HEK293 (cell line): ENCODE results near the gene QPCTL.

Experiments used
- GFI1B ChIP-seq: fragments of 450-650 bp; formaldehyde crosslinking; IDR thresholded peaks from 2 replicates; pipeline ENCODE4 v1.5.1; 2016; ENCODE audit warnings: missing biosample characterization, missing genetic modification characterization
- KLF10 ChIP-seq: fragments of 450-650 bp; IDR thresholded peaks from 2 replicates; pipeline ENCODE4 v1.5.1; 2018; ENCODE audit warnings: missing biosample characterization, mild to moderate bottlenecking, missing genetic modification characterization
- KLF7 ChIP-seq: fragments of 450-650 bp; formaldehyde crosslinking; IDR thresholded peaks from 2 replicates; pipeline ENCODE4 v1.5.1; 2016; ENCODE audit warnings: missing biosample characterization, missing genetic modification characterization, borderline replicate concordance
- MYNN ChIP-seq: fragments of 450-650 bp; formaldehyde crosslinking; IDR thresholded peaks from 2 replicates; pipeline ENCODE4 v1.5.1; 2016; ENCODE audit warnings: missing biosample characterization, missing genetic modification characterization, borderline replicate concordance
- PRDM1 ChIP-seq: fragments of 450-650 bp; formaldehyde crosslinking; IDR thresholded peaks from 2 replicates; pipeline ENCODE4; 2016; ENCODE audit warnings: missing biosample characterization, missing genetic modification characterization
- SALL2 ChIP-seq: fragments of 450-650 bp; formaldehyde crosslinking; IDR thresholded peaks from 2 replicates; pipeline ENCODE4 v1.5.0; 2017; ENCODE audit warnings: missing biosample characterization, mild to moderate bottlenecking, missing genetic modification characterization, borderline replicate concordance
- SCRT1 ChIP-seq: fragments of 450-650 bp; formaldehyde crosslinking; IDR thresholded peaks from 2 replicates; pipeline ENCODE4 v1.5.1; 2016; ENCODE audit warnings: missing biosample characterization, missing genetic modification characterization, borderline replicate concordance
- ZBTB7A ChIP-seq: fragments of 450-650 bp; formaldehyde crosslinking; IDR thresholded peaks from 2 replicates; pipeline ENCODE4 v1.5.1; 2016; ENCODE audit warnings: low read depth, missing biosample characterization, missing genetic modification characterization
- ZBTB8A ChIP-seq: fragments of 450-650 bp; formaldehyde crosslinking; IDR thresholded peaks from 2 replicates; pipeline ENCODE4 v1.5.1; 2016; ENCODE audit warnings: missing biosample characterization, missing genetic modification characterization
- ZFP37 ChIP-seq: fragments of 450-650 bp; formaldehyde crosslinking; IDR thresholded peaks from 2 replicates; pipeline ENCODE4 v1.5.1; 2016; ENCODE audit warnings: missing biosample characterization, missing genetic modification characterization
- ZIC2 ChIP-seq: fragments of 450-650 bp; formaldehyde crosslinking; IDR thresholded peaks from 2 replicates; pipeline ENCODE4 v1.5.1; 2016; ENCODE audit warnings: missing biosample characterization, missing genetic modification characterization
- ZNF157 ChIP-seq: fragments of 450-650 bp; formaldehyde crosslinking; IDR thresholded peaks from 2 replicates; pipeline ENCODE4 v1.5.1; 2016; ENCODE audit warnings: missing biosample characterization, missing genetic modification characterization
- ZNF211 ChIP-seq: fragments of 450-650 bp; formaldehyde crosslinking; IDR thresholded peaks from 2 replicates; pipeline ENCODE4 v1.5.1; 2016; ENCODE audit warnings: low read depth, missing biosample characterization, missing genetic modification characterization
- ZNF391 ChIP-seq: fragments of 450-650 bp; formaldehyde crosslinking; IDR thresholded peaks from 2 replicates; pipeline ENCODE4 v1.5.1; 2016; ENCODE audit warnings: low read depth, missing biosample characterization, missing genetic modification characterization, borderline replicate concordance
- ZNF398 ChIP-seq: fragments of 450-650 bp; formaldehyde crosslinking; IDR thresholded peaks from 2 replicates; pipeline ENCODE4 v1.5.1; 2017; ENCODE audit warnings: missing biosample characterization, missing genetic modification characterization
- ZNF548 ChIP-seq: fragments of 450-650 bp; formaldehyde crosslinking; IDR thresholded peaks from 2 replicates; pipeline ENCODE4 v1.5.1; 2016; ENCODE audit warnings: missing biosample characterization, missing genetic modification characterization
- ZNF654 ChIP-seq: fragments of 450-650 bp; formaldehyde crosslinking; IDR thresholded peaks from 2 replicates; pipeline ENCODE4 v1.5.1; 2016; ENCODE audit warnings: low read depth, missing biosample characterization, missing genetic modification characterization
- ZNF701 ChIP-seq: fragments of 450-650 bp; formaldehyde crosslinking; IDR thresholded peaks from 2 replicates; pipeline ENCODE4 v1.5.1; 2016; ENCODE audit warnings: missing biosample characterization, missing genetic modification characterization
- ZNF768 ChIP-seq: fragments of 450-650 bp; formaldehyde crosslinking; IDR thresholded peaks from 2 replicates; pipeline ENCODE4 v1.5.1; 2018; ENCODE audit warnings: missing biosample characterization, mild to moderate bottlenecking, missing genetic modification characterization
- ZNF791 ChIP-seq: fragments of 450-650 bp; formaldehyde crosslinking; IDR thresholded peaks from 2 replicates; pipeline ENCODE4 v1.5.1; 2016; ENCODE audit warnings: missing biosample characterization, missing genetic modification characterization
- ZNF792 ChIP-seq: fragments of 450-650 bp; formaldehyde crosslinking; IDR thresholded peaks from 2 replicates; pipeline ENCODE4 v1.5.1; 2016; ENCODE audit warnings: missing biosample characterization, missing genetic modification characterization
- ZSCAN5A ChIP-seq: fragments of 450-650 bp; formaldehyde crosslinking; IDR thresholded peaks from 2 replicates; pipeline ENCODE4 v1.5.1; 2016; ENCODE audit warnings: missing biosample characterization, missing genetic modification characterization
- TF ChIP-seq, protein P1 (sequence below): fragments of 450-650 bp; formaldehyde crosslinking; IDR thresholded peaks from 2 replicates; pipeline ENCODE4 v1.5.1; 2016; ENCODE audit warnings: missing biosample characterization, missing genetic modification characterization
- TF ChIP-seq, protein P2 (sequence below): fragments of 450-650 bp; formaldehyde crosslinking; IDR thresholded peaks from 2 replicates; pipeline ENCODE4 v1.5.1; 2016; ENCODE audit warnings: missing biosample characterization, missing genetic modification characterization
- TF ChIP-seq, protein P3 (sequence below): fragments of 450-650 bp; formaldehyde crosslinking; IDR thresholded peaks from 2 replicates; pipeline ENCODE4 v1.5.1; 2017; ENCODE audit warnings: missing biosample characterization, mild to moderate bottlenecking, missing genetic modification characterization, moderate library complexity

The QPCTL gene

GRCh38 chr19:45691516-45692186 is 815 bp upstream of the QPCTL start, which contains the start of gene SNRPD2 (continued):
- no peak for TF ChIP-seq ZNF398
- TF ChIP-seq MYNN = peak; percentile 20; the same call in 1 of the 2 replicates
- TF ChIP-seq ZSCAN5A (tag by site-specific recombination) = no peak
- peak; percentile 65; the same call in 1 of the 2 replicates for TF ChIP-seq ZBTB8A (tag by site-specific recombination)
- no peak; the same call in 1 of the 2 replicates for TF ChIP-seq KLF7 (tag by site-specific recombination)
- TF ChIP-seq, protein P1, sequence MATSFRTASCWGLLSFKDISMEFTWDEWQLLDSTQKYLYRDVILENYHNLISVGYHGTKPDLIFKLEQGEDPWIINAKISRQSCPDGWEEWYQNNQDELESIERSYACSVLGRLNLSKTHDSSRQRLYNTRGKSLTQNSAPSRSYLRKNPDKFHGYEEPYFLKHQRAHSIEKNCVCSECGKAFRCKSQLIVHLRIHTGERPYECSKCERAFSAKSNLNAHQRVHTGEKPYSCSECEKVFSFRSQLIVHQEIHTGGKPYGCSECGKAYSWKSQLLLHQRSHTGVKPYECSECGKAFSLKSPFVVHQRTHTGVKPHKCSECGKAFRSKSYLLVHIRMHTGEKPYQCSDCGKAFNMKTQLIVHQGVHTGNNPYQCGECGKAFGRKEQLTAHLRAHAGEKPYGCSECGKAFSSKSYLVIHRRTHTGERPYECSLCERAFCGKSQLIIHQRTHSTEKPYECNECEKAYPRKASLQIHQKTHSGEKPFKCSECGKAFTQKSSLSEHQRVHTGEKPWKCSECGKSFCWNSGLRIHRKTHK = no peak
- TF ChIP-seq ZNF548 (tag by site-specific recombination) = no peak
- no peak for TF ChIP-seq ZIC2 (tag by site-specific recombination)
- TF ChIP-seq ZNF791 (tag by site-specific recombination) = no peak
- no peak for TF ChIP-seq ZNF211 (tag by site-specific recombination)
- TF ChIP-seq KLF10 (tag by site-specific recombination) = no peak
- 0 out of 2 replicates have a peak, but pooled peaks have one; percentile 55 for TF ChIP-seq ZNF792
- TF ChIP-seq, protein P2, sequence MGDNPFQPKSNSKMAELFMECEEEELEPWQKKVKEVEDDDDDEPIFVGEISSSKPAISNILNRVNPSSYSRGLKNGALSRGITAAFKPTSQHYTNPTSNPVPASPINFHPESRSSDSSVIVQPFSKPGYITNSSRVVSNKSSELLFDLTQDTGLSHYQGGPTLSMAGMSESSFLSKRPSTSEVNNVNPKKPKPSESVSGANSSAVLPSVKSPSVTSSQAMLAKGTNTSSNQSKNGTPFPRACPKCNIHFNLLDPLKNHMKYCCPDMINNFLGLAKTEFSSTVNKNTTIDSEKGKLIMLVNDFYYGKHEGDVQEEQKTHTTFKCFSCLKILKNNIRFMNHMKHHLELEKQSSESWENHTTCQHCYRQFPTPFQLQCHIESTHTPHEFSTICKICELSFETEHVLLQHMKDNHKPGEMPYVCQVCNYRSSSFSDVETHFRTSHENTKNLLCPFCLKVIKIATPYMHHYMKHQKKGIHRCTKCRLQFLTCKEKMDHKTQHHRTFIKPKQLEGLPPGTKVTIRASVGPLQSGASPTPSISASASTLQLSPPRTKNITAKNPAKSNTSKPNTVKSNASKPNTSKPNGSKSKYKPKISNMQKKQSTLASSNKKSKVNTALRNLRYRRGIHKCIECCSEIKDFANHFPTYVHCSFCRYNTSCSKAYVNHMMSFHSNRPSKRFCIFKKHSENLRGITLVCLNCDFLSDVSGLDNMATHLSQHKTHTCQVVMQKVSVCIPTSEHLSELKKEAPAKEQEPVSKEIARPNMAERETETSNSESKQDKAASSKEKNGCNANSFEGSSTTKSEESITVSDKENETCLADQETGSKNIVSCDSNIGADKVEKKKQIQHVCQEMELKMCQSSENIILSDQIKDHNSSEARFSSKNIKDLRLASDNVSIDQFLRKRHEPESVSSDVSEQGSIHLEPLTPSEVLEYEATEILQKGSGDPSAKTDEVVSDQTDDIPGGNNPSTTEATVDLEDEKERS (tag by site-specific recombination) = no peak
- no peak for TF ChIP-seq ZNF654
- TF ChIP-seq, protein P3, sequence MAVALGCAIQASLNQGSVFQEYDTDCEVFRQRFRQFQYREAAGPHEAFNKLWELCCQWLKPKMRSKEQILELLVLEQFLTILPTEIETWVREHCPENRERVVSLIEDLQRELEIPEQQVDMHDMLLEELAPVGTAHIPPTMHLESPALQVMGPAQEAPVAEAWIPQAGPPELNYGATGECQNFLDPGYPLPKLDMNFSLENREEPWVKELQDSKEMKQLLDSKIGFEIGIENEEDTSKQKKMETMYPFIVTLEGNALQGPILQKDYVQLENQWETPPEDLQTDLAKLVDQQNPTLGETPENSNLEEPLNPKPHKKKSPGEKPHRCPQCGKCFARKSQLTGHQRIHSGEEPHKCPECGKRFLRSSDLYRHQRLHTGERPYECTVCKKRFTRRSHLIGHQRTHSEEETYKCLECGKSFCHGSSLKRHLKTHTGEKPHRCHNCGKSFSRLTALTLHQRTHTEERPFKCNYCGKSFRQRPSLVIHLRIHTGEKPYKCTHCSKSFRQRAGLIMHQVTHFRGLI (tag by site-specific recombination) = no peak
- no peak for TF ChIP-seq SCRT1 (tag by site-specific recombination)
- TF ChIP-seq ZNF157 = no peak
- no peak for TF ChIP-seq ZNF768 (tag by site-specific recombination)
- TF ChIP-seq ZNF391 (tag by site-specific recombination) = peak; percentile 91; the same call in 1 of the 2 replicates
- no peak for TF ChIP-seq ZBTB7A (tag by site-specific recombination)
- TF ChIP-seq PRDM1 (tag by site-specific recombination) = no peak
- no peak for TF ChIP-seq ZNF701 (tag by site-specific recombination)
- no peak for TF ChIP-seq GFI1B
- TF ChIP-seq SALL2 = no peak
- TF ChIP-seq ZFP37 (tag by site-specific recombination) = peak; percentile 67; the same call in 1 of the 2 replicates
